ENCODE measurements around the gene ADARB2. TPM values are rescaled to one million over a fixed set of nuclear protein-coding genes. Genes with fewer than 3 reads are reported as not detected.
"Not testable (repeated sequence)": the region's sequence is repeated elsewhere in the genome, so short reads cannot be mapped to it uniquely, and the experiment has no call there.

ADARB2 gene
- total RNA-seq, 1 donor from 2014 or later = not detected

- no peak for DNase-seq
These were observed 250.3 kb downstream of the ADARB2 start for GRCh38 chr10:1486841-1487687.

- DNase-seq = no peak
These were observed 252.0 kb downstream of the ADARB2 start for GRCh38 chr10:1485357-1485756.

GRCh38 chr10:1483826-1484225 lies 253.5 kb downstream of the ADARB2 start:
- no peak for DNase-seq

- DNase-seq = no peak
These were observed 254.1 kb downstream of the ADARB2 start for GRCh38 chr10:1483246-1483645.

- no peak for DNase-seq
These were observed 259.7 kb downstream of the ADARB2 start for GRCh38 chr10:1477578-1477977.

- DNase-seq = no peak
These were observed 260.9 kb downstream of the ADARB2 start for GRCh38 chr10:1476455-1476803.

GRCh38 chr10:1475771-1476454 lies 261.4 kb downstream of the ADARB2 start:
- no peak for DNase-seq

GRCh38 chr10:1475098-1475591 lies 262.2 kb downstream of the ADARB2 start:
- DNase-seq = no peak

- no peak for DNase-seq
These were observed 262.8 kb downstream of the ADARB2 start for GRCh38 chr10:1474376-1475097.

- no peak for DNase-seq
These were observed 263.5 kb downstream of the ADARB2 start for GRCh38 chr10:1473874-1474273.

GRCh38 chr10:1472178-1472958 lies 265.0 kb downstream of the ADARB2 start:
- no peak for DNase-seq

- no peak for DNase-seq
These were observed 268.5 kb downstream of the ADARB2 start for GRCh38 chr10:1468811-1469210.

GRCh38 chr10:1467334-1468076 lies 269.8 kb downstream of the ADARB2 start:
- DNase-seq = no peak

- DNase-seq = no peak
These were observed 271.1 kb downstream of the ADARB2 start for GRCh38 chr10:1465993-1466764.

GRCh38 chr10:1465418-1465911 lies 271.9 kb downstream of the ADARB2 start:
- no peak for DNase-seq

- DNase-seq = no peak
These were observed 272.4 kb downstream of the ADARB2 start for GRCh38 chr10:1464881-1465417.

GRCh38 chr10:1463971-1464370 lies 273.4 kb downstream of the ADARB2 start:
- not testable (repeated sequence) for DNase-seq

GRCh38 chr10:1462994-1463633 lies 274.2 kb downstream of the ADARB2 start:
- no peak for DNase-seq

- no peak for DNase-seq
These were observed 274.8 kb downstream of the ADARB2 start for GRCh38 chr10:1462521-1462920.

- DNase-seq = no peak
These were observed 275.3 kb downstream of the ADARB2 start for GRCh38 chr10:1462032-1462431.

All from dermis blood vessel endothelial cell (primary cell).